B cell (primary cell): Measurements from ENCODE around the gene TMEM18.

Experiments used
- CTCF ChIP-seq: fragments of 200-600 bp; IDR thresholded peaks from one replicate; pipeline ENCODE4 v1.8.0; 2022; ENCODE audit warnings: antibody characterized with exemption, mild to moderate bottlenecking
- EZH2 ChIP-seq: IDR thresholded peaks from 2 replicates; pipeline ENCODE4 v1.6.1; 2012; ENCODE audit warnings: borderline replicate concordance, low read depth, mild to moderate bottlenecking, moderate library complexity, low read length; ENCODE audit not compliant: insufficient read depth, poor library complexity, severe bottlenecking

GRCh38 chr2:667332-667999 lies 9.7 kb downstream of the TMEM18 start:
- TF ChIP-seq CTCF (peak; percentile 43), EZH2 (no peak)
